Natural killer cell treated with Interleukin-12 subunit alpha and Interleukin-12 subunit beta and Interleukin-15 and Interleukin-18, amount 100 ng/mL, for 72 hours (primary cell): Measurements from ENCODE around the gene RXRA. TPM values are rescaled to one million over a fixed set of nuclear protein-coding genes. Genes with fewer than 3 reads are reported as not detected.

Source experiments
- ATAC-seq, 2 donors: fragments of 150-1000 bp; cut with Tn5 transposase in 1 of 2; sonication (Bioruptor Pico), chemical (Tn5 transposase) in 1 of 2; 2 replicates each; pipeline ENCODE4 v1.10.0; 2021
- DNase-seq: peaks from one replicate; pipeline ENCODE4 v3.0.0; 2022; ENCODE audit warnings: low spot score
- H3K27ac Mint-ChIP-seq, 2 donors: 1 replicate in 1 of 2; 2 replicates in 1 of 2; pipeline ENCODE4 v1.8.0; 2022; ENCODE audit warnings: mixed read lengths in 2 of 2, mild to moderate bottlenecking in 1 of 2, moderate library complexity in 1 of 2
- H3K27me3 Mint-ChIP-seq, 2 donors: 1 replicate in 1 of 2; 2 replicates in 1 of 2; pipeline ENCODE4 v1.8.0; 2022; ENCODE audit warnings: mixed read lengths in 2 of 2
- H3K36me3 Mint-ChIP-seq: one replicate; pipeline ENCODE4 v1.8.0; 2022; ENCODE audit warnings: mixed read lengths
- H3K4me1 Mint-ChIP-seq, 2 donors: 1 replicate in 1 of 2; 2 replicates in 1 of 2; pipeline ENCODE4 v1.8.0; 2022; ENCODE audit warnings: low read depth in 2 of 2, mixed read lengths in 2 of 2, mild to moderate bottlenecking in 1 of 2
- H3K4me3 Mint-ChIP-seq: one replicate; pipeline ENCODE4 v1.8.0; 2022; ENCODE audit warnings: mixed read lengths
- H3K9me3 Mint-ChIP-seq: 2 replicates; pipeline ENCODE4 v1.8.0; 2022; ENCODE audit warnings: mixed read lengths
- total RNA-seq, 2 donors: library from RNA; stranded (reverse); gene quantifications; one replicate each; pipeline ENCODE4 v1.2.3, GENCODE V29; 2022

The RXRA gene
- total RNA-seq, 2 donors from 2014 or later = 3.8 to 4.9 TPM

DNA sequence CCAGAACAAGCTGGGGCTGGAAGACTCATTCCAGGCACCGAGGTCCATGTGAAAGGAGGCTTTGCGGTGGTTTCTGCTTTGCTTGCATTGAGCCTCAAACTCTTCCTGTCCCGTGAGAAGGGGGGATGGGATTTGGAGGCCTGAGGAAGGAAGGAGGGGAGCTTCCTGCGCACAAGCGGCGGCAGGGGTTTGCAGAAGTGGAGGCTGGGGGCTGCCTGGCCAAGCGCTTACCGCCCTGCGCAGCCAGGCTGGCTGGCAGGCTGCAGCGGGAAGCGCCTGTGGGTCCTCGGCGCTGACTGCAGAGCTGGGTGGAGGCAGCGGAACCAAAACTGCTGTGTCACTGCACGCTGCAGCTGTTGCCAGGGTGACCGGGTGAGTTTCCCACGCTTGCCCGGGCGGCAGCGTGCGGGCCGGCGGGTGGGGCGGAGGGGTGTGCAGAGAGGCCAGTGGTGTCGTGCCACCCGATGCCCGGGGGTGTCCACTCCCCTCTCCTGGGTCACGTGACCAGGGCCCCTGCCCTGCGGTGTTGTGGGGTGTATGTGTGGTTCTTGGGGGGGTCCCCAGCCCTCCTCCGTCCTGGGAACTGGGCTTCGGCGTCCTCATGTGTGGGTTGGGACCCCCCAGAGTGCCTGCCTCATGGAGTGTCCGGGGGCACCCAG is 81.0 kb downstream of the RXRA start:
- ATAC-seq (peak; percentile 88 to 91), DNase-seq (peak; percentile 90)
- Mint-ChIP-seq H3K27me3 (peaks cover 0 to 2% of the 10 kb centered on the region in 2 donors), H3K36me3 (no peaks in the 10 kb centered on the region), H3K4me1 (peaks cover 36% of the 10 kb centered on the region in 2 donors), H3K27ac (peak overlapping the region; percentile 43 to 54), H3K9me3 (no peaks in the 10 kb centered on the region), H3K4me3 (peak overlapping the region; percentile 70)

DNA sequence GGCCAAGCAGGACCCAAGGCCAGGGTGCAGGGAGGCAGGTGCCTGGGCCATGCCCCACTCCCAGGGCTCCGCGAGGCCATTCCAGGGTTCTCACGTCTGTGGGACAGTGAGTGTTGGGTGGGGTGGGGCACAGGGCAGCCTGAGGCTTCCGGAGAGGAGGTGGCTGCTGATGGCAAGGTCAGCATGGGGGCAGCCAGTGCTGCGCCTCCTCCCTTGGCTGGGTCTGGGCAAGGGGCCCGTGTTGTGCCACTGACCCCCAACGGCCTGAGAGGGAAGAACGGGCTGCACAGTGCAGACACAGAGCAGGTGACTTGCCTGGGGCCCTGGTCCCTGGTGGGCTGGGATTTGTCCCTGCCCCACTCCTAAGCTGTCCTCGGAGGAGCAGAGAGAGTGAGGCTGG is 82.1 kb downstream of the RXRA start:
- Mint-ChIP-seq H3K27ac (no peak overlapping the region), H3K4me1 (peaks cover 41% of the 10 kb centered on the region in 2 donors), H3K36me3 (no peaks in the 10 kb centered on the region), H3K4me3 (no peak overlapping the region), H3K9me3 (no peaks in the 10 kb centered on the region), H3K27me3 (peaks cover 0 to 2% of the 10 kb centered on the region in 2 donors)
- ATAC-seq = no peak
- DNase-seq = no peak

DNA sequence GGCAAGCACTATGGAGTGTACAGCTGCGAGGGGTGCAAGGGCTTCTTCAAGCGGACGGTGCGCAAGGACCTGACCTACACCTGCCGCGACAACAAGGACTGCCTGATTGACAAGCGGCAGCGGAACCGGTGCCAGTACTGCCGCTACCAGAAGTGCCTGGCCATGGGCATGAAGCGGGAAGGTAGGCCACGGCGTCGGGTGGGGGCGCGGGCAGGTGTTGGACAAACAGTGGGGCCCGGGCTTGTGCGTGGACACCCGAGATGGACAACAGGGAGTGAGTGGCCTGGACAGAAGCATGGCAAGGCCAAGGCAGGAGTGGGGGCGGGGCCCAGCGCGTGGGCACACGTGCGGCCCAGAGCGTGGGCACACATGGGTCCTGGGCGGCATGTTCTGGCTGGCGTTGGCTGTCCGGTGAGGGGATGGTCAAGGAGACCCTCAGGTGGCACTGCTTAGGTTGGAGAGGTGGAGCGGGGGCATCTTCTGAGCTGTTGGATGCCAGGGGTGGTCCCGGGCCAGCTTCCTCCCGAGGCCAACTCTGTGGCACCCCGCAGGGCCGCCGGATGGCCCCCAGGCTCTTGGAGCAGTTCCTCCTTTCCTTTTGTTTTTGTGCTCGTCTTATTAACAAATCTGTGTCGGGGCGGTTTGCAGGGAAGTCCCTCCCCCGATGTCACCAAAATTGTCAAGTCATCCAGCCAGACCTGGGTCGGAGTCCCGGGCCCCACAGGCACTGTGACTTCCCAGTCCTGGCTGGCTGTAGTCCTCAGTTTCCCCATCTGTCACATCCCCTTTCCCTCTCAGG is 82.9 kb downstream of the RXRA start:
- ATAC-seq = no peak
- H3K4me3 Mint-ChIP-seq = no peak overlapping the region
- peaks cover 0 to 2% of the 10 kb centered on the region in 2 donors for H3K27me3 Mint-ChIP-seq

DNA sequence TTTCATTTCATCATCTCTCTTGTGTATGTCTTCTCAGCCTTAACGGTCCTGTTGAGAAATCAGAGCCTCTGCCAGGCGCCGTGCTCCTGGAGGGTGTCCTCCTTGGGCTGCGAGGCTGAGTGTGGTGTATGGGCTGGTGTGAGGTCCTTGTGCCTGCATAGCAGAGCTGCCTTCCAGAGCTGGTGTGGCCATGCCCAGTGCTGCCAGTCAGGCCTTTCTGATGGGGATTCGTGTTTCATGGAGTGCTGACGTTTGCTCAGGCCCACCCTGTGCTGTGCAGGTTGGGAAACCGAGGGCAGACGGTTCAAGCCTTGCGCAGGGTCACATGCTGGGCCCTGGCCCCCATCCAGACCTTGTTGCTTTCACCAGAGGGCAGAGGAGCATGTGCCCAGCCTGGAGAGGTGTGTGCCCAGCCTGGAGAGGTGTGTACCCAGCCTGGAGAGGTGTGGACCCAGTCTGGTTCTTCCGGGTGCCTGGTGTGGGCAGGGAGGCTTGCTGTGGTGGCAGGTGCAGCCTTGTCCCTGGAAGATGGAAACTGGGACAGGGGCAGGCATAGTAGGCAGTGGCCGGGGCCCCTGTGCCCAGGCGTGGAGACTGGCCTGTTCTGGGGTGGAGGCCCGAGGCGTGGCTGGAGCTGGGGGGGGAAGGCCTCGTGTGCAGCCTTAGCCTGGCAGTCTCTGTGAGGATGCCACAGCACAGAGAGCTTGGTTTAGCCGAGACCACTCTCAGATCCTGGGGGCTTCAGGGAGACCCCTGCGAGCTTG is 84.0 kb downstream of the RXRA start:
- DNase-seq (no peak), ATAC-seq (no peak)
- peaks cover 0 to 2% of the 10 kb centered on the region in 2 donors for H3K27me3 Mint-ChIP-seq
- no peak overlapping the region for H3K4me3 Mint-ChIP-seq
- no peaks in the 10 kb centered on the region for H3K9me3 Mint-ChIP-seq
- H3K4me1 Mint-ChIP-seq = peaks cover 26 to 28% of the 10 kb centered on the region in 2 donors
- H3K36me3 Mint-ChIP-seq = no peaks in the 10 kb centered on the region
- peak overlapping the region in 1 of 2 donors; percentile 4 for H3K27ac Mint-ChIP-seq

More for the DNA sequence above, 82.9 kb downstream of the RXRA start:
- H3K9me3 Mint-ChIP-seq = no peaks in the 10 kb centered on the region
- no peaks in the 10 kb centered on the region for H3K36me3 Mint-ChIP-seq
- H3K27ac Mint-ChIP-seq = peak overlapping the region in 1 of 2 donors; percentile 4
- H3K4me1 Mint-ChIP-seq = peaks cover 34 to 35% of the 10 kb centered on the region in 2 donors
- no peak for DNase-seq

DNA sequence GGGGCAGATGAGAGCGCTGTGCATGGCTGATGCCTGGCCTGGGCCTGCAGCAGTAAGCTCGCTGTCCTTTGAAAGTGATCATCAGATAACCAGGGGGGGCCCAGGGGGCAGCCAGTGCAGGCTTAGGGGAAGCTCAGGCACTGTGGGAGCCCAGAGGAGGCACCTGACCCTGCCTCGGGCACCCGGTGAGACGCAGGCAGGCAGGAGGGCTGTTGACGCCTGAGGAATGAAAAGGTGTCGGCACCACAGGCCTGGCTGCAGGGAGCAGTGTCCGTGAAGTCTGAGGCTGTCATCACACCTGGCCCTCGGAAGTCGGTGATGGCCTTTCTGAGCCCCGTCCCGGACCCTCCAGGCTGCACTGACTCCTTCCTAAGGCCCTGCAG is 84.6 kb downstream of the RXRA start:
- H3K36me3 Mint-ChIP-seq = no peaks in the 10 kb centered on the region
- ATAC-seq (no peak), DNase-seq (no peak)
- peaks cover 0 to under 1% of the 10 kb centered on the region in 2 donors for H3K27me3 Mint-ChIP-seq
- H3K4me3 Mint-ChIP-seq = no peak overlapping the region
- peaks cover 22 to 24% of the 10 kb centered on the region in 2 donors for H3K4me1 Mint-ChIP-seq
- no peak overlapping the region for H3K27ac Mint-ChIP-seq
- no peaks in the 10 kb centered on the region for H3K9me3 Mint-ChIP-seq

DNA sequence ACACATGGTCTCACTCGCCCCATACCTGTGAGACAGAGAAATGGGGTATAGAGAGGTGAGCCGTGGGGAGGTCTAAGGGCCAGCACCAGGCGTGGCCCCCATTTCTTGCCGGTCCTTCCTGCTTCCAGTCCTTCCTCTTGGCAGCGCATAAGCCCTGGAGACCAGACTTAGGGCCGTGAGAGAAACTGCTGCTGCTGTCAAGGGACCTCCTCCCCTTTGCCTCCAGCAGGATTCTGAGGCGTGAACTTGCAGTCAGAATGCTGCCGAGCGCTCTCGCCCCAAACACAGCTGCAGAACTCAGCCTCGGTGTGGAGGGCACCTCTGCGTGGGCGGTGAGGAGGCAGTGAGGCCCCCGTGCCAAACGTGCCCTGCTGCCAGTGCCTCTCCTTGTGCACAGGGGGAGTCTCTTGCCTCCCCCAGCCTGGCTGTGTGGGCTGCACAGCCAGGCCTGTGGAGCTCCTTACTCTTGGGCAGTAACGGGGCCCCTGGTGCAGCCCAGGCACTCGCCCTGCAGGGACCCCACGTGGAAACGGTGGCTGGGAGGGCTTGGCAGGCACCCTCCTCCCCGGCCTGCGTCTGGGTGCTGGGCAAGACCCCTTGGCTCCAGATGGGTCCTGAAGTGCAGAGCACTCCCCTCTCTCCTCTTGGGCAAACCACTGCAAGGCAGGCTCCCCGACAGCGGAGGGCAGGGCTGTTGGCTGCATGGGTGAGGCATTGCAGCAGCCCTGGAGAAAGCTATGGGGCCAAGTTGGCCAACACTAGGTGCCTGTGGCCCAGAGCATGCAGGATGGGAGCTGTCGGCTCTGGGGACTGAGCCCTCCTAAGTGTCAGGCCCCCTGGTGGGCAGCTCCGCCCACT is 85.4 kb downstream of the RXRA start:
- H3K36me3 Mint-ChIP-seq = no peaks in the 10 kb centered on the region
- H3K4me1 Mint-ChIP-seq = peaks cover 19 to 20% of the 10 kb centered on the region in 2 donors
- no peaks in the 10 kb centered on the region for H3K9me3 Mint-ChIP-seq
- ATAC-seq (no peak), DNase-seq (no peak)
- no peak overlapping the region for H3K27ac Mint-ChIP-seq
- no peak overlapping the region for H3K4me3 Mint-ChIP-seq
- no peaks in the 10 kb centered on the region for H3K27me3 Mint-ChIP-seq

DNA sequence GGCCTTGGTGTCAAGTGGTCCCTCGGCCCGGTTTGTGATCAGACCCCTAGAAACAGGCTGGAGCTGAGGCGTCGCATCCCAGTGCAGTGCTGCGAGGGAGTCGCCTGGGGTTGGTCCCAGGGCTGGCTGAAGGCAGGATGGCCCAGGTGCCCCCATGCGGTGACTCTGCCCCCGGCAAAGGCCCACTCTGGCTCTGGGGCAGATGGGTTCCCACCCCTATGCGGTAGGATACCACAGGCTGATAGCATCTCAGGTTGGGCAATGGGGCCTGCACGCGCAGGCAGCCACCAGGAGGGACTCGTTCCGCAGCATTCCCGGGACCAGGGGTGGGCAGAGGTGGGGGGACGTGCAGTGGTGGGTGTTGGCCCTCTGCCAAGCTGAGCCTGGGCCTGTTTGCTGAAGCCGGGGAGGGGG is 86.0 kb downstream of the RXRA start:
- H3K27me3 Mint-ChIP-seq = no peaks in the 10 kb centered on the region
- no peaks in the 10 kb centered on the region for H3K9me3 Mint-ChIP-seq
- DNase-seq (no peak), ATAC-seq (no peak)
- H3K27ac Mint-ChIP-seq = no peak overlapping the region
- H3K36me3 Mint-ChIP-seq = no peaks in the 10 kb centered on the region
- no peak overlapping the region for H3K4me3 Mint-ChIP-seq
- H3K4me1 Mint-ChIP-seq = peaks cover 14% of the 10 kb centered on the region in 2 donors

DNA sequence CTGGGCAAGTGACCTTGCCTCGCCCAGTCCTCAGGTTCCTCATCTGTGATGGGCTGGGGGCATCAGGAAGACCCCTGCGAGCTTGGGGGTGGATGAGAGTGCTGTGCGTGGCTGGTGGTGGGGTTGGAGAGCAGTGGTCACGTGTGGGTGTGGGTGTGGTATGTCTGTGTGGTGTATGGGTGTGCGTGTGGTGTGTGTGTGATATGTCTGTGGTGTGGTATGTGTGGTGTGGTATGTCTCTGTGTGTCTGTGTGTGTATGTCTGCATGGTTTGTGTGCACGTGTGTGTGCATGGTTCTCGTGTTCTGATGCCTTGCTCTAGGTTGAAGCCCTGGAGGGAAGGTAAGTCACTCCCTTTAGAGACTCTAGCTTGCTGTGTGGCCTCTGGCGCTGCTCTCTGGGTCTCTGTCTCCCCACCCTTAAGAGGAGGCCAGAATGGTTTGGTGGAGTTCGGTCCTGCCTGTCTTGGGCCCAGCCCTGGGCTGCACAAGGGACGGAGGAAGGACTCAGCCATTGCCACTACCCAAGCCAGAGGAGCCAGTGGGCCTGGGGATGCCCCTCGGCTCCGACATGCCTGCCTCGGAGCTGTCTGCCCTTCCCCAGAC is 87.0 kb downstream of the RXRA start:
- ATAC-seq (no peak), DNase-seq (no peak)
- Mint-ChIP-seq H3K4me3 (no peak overlapping the region), H3K4me1 (peaks cover 14% of the 10 kb centered on the region in 2 donors), H3K27me3 (no peaks in the 10 kb centered on the region), H3K36me3 (no peaks in the 10 kb centered on the region), H3K27ac (no peak overlapping the region), H3K9me3 (no peaks in the 10 kb centered on the region)

DNA sequence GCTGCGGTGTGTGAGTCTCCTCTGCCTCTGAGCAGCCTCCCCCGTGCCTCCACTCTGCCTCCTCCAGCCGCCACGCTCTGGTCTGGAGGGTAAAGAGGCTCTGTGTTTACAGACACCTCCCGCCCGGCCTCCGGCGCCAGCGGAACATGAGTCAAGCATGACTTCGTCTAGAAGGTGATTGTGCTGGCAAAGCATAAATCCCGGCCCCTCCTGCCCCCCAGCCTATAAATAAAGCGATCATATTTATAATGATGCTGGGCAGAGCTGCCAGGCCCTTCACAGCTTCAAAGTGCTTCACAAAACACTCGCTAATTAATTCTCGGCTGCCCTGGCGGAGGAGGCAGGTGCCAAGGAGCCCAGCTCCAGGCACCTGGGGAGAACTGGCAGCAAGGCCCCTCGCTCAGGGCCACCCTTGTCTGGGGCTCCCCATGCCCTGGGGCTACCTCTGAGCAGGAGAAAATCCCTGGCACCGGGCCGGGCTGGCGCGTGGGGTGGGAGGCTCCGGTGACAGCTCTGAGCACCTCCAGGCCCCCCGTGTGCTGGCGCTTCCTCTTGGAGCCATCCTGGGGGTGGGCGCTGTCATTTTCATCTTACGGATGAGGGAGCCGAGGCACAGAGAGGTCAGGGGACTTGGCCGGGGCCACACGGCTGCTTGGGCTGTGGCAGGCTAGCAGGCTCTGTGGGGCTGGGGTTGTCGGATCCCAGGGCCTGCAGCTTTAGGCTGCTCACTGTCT is 87.8 kb downstream of the RXRA start:
- no peak for DNase-seq
- no peaks in the 10 kb centered on the region for H3K36me3 Mint-ChIP-seq
- no peak overlapping the region for H3K27ac Mint-ChIP-seq
- H3K4me1 Mint-ChIP-seq = peaks cover 12 to 14% of the 10 kb centered on the region in 2 donors
- H3K27me3 Mint-ChIP-seq = no peaks in the 10 kb centered on the region
- ATAC-seq = no peak
- no peak overlapping the region for H3K4me3 Mint-ChIP-seq
- no peaks in the 10 kb centered on the region for H3K9me3 Mint-ChIP-seq

DNA sequence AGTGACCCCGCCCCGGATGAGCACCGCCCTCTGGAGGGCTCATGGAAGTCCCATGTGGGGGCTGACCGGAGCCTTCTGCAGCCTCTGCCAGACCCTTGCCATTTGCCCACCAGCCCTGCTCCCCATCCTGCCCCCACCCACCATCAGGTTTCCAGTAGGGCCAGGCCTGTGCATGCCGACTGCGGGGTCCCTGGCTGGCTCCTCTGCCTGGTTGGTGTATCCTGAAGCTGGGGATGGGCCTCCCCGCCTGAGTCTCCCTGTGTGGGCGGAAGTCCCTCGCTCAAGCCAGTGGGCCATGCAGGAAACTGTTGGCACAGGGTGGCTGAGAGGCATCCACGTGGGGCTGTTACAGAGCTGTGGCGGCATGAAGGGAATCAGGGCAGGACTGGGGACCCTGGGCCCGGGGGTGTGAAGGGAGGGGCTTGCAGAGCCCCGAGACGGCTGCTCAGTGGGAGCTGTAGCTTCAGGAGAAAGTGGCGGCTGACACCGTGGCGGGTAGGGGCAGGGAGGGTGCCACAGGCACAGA is 88.7 kb downstream of the RXRA start:
- no peaks in the 10 kb centered on the region for H3K9me3 Mint-ChIP-seq
- DNase-seq = no peak
- no peaks in the 10 kb centered on the region for H3K27me3 Mint-ChIP-seq
- H3K36me3 Mint-ChIP-seq = no peaks in the 10 kb centered on the region
- H3K27ac Mint-ChIP-seq = no peak overlapping the region
- H3K4me3 Mint-ChIP-seq = no peak overlapping the region
- no peak for ATAC-seq
- peaks cover 9 to 11% of the 10 kb centered on the region in 2 donors for H3K4me1 Mint-ChIP-seq

DNA sequence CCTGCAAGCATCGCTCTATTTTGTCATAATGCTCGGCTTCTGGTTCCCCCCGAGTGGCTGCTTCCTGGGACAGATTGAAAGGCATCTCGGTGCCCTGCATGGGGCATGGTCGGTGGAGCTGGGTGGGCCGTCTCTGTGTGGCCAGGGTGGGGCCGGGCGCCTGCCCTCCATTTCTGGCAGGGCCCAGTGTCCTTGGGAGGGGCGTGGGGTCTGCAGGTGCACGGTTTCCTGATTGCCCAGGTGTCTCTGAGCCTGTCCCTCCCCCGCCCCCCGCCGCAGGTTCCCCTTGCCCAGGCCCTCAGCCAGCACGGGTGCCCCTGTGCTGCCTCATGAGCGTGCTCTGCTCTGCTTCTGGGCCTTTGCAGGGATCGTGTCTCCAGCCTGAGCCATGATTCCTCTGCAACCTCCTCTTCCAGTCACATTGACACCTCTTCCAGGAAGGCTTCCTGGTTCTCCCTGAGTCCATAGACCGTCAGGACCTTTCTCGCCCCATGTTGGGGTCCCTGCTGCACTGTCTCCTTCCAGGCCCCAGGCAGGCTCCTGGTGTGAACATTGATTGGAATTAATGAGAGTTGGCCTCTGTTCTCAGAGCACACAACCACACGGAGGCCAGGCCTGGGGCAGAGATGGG is 90.2 kb downstream of the RXRA start:
- H3K4me1 Mint-ChIP-seq = peaks cover 7 to 8% of the 10 kb centered on the region in 2 donors
- ATAC-seq = no peak
- H3K9me3 Mint-ChIP-seq = no peaks in the 10 kb centered on the region

DNA sequence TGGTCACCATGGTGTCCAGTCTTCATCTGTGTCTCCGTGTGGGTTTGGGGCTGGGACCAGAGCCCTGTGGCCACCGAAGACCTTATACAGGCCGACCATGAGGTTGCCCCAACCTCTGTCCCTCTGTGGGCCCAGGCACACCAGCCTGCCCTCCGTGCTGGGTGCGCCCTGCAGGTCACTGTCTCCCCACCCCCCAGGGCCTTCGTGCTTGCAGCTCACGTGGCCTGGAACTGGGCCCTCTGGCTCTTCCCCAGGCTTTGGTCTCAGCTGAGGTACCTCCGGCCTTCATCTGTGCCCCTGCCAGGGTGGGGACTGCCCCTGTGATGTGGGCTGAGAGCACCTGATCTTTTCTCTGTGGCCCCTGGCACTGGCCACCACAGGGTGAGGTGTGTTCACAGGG is 92.1 kb downstream of the RXRA start:
- Mint-ChIP-seq H3K27me3 (no peaks in the 10 kb centered on the region), H3K4me3 (no peak overlapping the region), H3K4me1 (peaks cover under 1 to 1% of the 10 kb centered on the region in 2 donors), H3K36me3 (no peaks in the 10 kb centered on the region), H3K9me3 (no peaks in the 10 kb centered on the region), H3K27ac (no peak overlapping the region)
- no peak for ATAC-seq
- no peak for DNase-seq

More for the DNA sequence above, 90.2 kb downstream of the RXRA start:
- Mint-ChIP-seq H3K27ac (no peak overlapping the region), H3K36me3 (no peaks in the 10 kb centered on the region), H3K27me3 (no peaks in the 10 kb centered on the region), H3K4me3 (no peak overlapping the region)
- no peak for DNase-seq
